Suprapubic skin (tissue), 4 donors: ENCODE measurements around the gene ZNF408. TPM values are rescaled to one million over a fixed set of nuclear protein-coding genes. Genes with fewer than 3 reads are reported as not detected.

Experiments used
- DNase-seq, 2 donors: peaks; one replicate each; pipeline ENCODE4 v3.0.0-alpha.2; 2019; ENCODE audit warnings: low spot score in 2 of 2
- H3K27ac ChIP-seq: fragments of 200-600 bp; sonication (generic); one replicate; pipeline ENCODE4 v1.5.1; 2019
- H3K27me3 ChIP-seq: fragments of 200-600 bp; sonication (generic); one replicate; pipeline ENCODE4 v1.5.1; 2019
- H3K36me3 ChIP-seq: fragments of 200-600 bp; sonication (generic); one replicate; pipeline ENCODE4 v1.5.1; 2019
- H3K4me1 ChIP-seq: fragments of 200-600 bp; sonication (generic); one replicate; pipeline ENCODE4 v1.5.1; 2019
- H3K4me3 ChIP-seq: fragments of 200-600 bp; sonication (generic); one replicate; pipeline ENCODE4 v1.5.1; 2019; ENCODE audit warnings: mild to moderate bottlenecking
- H3K9me3 ChIP-seq: fragments of 200-600 bp; sonication (generic); one replicate; pipeline ENCODE4 v1.5.1; 2019
- EP300 ChIP-seq: sonication (generic); formaldehyde crosslinking; IDR thresholded peaks from one replicate; pipeline ENCODE4 v1.6.1; 2017; ENCODE audit warnings: antibody characterized with exemption
- POLR2A ChIP-seq, 2 donors: fragments of 450-650 bp; IDR thresholded peaks; one replicate each; pipeline ENCODE4 v1.6.1; 2017; ENCODE audit warnings: antibody characterized with exemption in 2 of 2, mild to moderate bottlenecking in 2 of 2, moderate library complexity in 2 of 2
- POLR2AphosphoS5 ChIP-seq, 3 donors: sonication (generic); formaldehyde crosslinking; IDR thresholded peaks; one replicate each; pipeline ENCODE4 v1.6.1; 2017; ENCODE audit warnings: antibody characterized with exemption in 3 of 3
- WGBS: methylation state at CpG from one replicate; pipeline ENCODE4 v1.1.5; 2018; 5-methylcytosine and 5-hydroxymethylcytosine counted together
- total RNA-seq, 4 donors: library from RNA; depleted of rRNA; stranded (reverse); fragments of >200 nt; gene quantifications; one replicate each; pipeline ENCODE4 v1.1.0, GENCODE V29; 2016
- TF ChIP-seq, protein P1 (sequence below), 2 donors: fragments of 200-600 bp in 1 of 2; fragments of 450-650 bp in 1 of 2; sonication (generic) in 1 of 2; IDR thresholded peaks; one replicate each; pipeline ENCODE4 v1.5.1; 2016 to 2019; ENCODE audit warnings: antibody characterized with exemption in 2 of 2, mild to moderate bottlenecking in 1 of 2, moderate library complexity in 1 of 2

Gene ZNF408
- total RNA-seq, 4 donors from 2014 or later: 11.6 to 25.6 (median 13.7) TPM

- H3K9me3 ChIP-seq: no peaks in the 10 kb centered on the region
- no peaks in the 10 kb centered on the region for H3K4me1 ChIP-seq
- H3K4me3 ChIP-seq: no peak overlapping the region
- 90% methylated on average over 6 of the region's 6 CpGs for WGBS
- peaks cover 97% of the 10 kb centered on the region for H3K36me3 ChIP-seq
- H3K27ac ChIP-seq: no peak overlapping the region
- no peaks in the 10 kb centered on the region for H3K27me3 ChIP-seq
- TF ChIP-seq POLR2AphosphoS5 (IDR thresholded peaks at IDR 0.05): no peak
- TF ChIP-seq POLR2A (IDR thresholded peaks at IDR 0.05): no peak
- TF ChIP-seq EP300: no peak
- TF ChIP-seq, protein P1, sequence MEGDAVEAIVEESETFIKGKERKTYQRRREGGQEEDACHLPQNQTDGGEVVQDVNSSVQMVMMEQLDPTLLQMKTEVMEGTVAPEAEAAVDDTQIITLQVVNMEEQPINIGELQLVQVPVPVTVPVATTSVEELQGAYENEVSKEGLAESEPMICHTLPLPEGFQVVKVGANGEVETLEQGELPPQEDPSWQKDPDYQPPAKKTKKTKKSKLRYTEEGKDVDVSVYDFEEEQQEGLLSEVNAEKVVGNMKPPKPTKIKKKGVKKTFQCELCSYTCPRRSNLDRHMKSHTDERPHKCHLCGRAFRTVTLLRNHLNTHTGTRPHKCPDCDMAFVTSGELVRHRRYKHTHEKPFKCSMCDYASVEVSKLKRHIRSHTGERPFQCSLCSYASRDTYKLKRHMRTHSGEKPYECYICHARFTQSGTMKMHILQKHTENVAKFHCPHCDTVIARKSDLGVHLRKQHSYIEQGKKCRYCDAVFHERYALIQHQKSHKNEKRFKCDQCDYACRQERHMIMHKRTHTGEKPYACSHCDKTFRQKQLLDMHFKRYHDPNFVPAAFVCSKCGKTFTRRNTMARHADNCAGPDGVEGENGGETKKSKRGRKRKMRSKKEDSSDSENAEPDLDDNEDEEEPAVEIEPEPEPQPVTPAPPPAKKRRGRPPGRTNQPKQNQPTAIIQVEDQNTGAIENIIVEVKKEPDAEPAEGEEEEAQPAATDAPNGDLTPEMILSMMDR (IDR thresholded peaks at IDR 0.05): no peak
- no peak for DNase-seq
Measured at GRCh38 chr11:46747150-46747549, 46.3 kb downstream of the ZNF408 start.

Other genes starting within 250 kb of the ZNF408 start
- gene AMBRA1, start 107.0 kb upstream of the ZNF408 start, total RNA-seq: 10 to 100 TPM; 38.6 to 63.2 (median 45.6) TPM
- 1 to 10 TPM; 2.8 to 5.6 (median 3.5) TPM for gene HARBI1, start 83.8 kb upstream of the ZNF408 start, total RNA-seq
- 10 to 100 TPM; 68.8 to 94.3 (median 90.2) TPM for gene ATG13, start 83.5 kb upstream of the ZNF408 start, total RNA-seq
- gene ARHGAP1, start 412 bp upstream of the ZNF408 start, total RNA-seq: 10 to 100 TPM; 53.7 to 72.5 (median 68.5) TPM
- 1 to 10 TPM in 1 of 4 donors, not detected in 3; 1.6 TPM for gene F2, start 18.2 kb downstream of the ZNF408 start, total RNA-seq
- gene CKAP5, start 145.2 kb downstream of the ZNF408 start, total RNA-seq: 10 to 100 TPM; 29.9 to 59.2 (median 38.9) TPM
- 100 to 1,000 TPM in 2 of 4 donors, 10 to 100 TPM in 2; 52.2 to 308 (median 90.4) TPM for gene LRP4, start 217.5 kb downstream of the ZNF408 start, total RNA-seq
- gene CSTPP1, start 235.7 kb downstream of the ZNF408 start, total RNA-seq: 100 to 1,000 TPM in 1 of 4 donors, 10 to 100 TPM in 3; 34.9 to 117 (median 48.1) TPM